Adrenal gland (tissue), 5 donors: ENCODE measurements around the gene ROR1.

Experiments
- CTCF ChIP-seq, 6 experiments: fragments of 450-650 bp in 4 of 6; fragments of 200-600 bp in 2 of 6; sonication (generic) in 1 of 6; IDR thresholded peaks; 1 replicate in 5 of 6; 2 replicates in 1 of 6; pipeline versions ENCODE4 v1.5.1 to v1.8.0; 2016 to 2021; ENCODE audit warnings: antibody characterized with exemption in 6 of 6, mild to moderate bottlenecking in 2 of 6, moderate library complexity in 1 of 6
- POLR2A ChIP-seq, 2 donors: fragments of 450-650 bp; IDR thresholded peaks; one replicate each; pipeline ENCODE4 v1.6.1; 2017; ENCODE audit warnings: antibody characterized with exemption in 2 of 2, mild to moderate bottlenecking in 2 of 2, moderate library complexity in 1 of 2
- donor health status: DM: no; HTN: no; CAD: no.

- TF ChIP-seq CTCF (IDR thresholded peaks at IDR 0.05) = no peak
- TF ChIP-seq POLR2A (IDR thresholded peaks at IDR 0.05) = no peak
These were observed 412.5 kb downstream of the ROR1 start for GRCh38 chr1:64186138-64186897.
